Lung (tissue), 12 donors: ENCODE data around the gene CBX4. TPM values are rescaled to one million over a fixed set of nuclear protein-coding genes. Genes with fewer than 3 reads are reported as not detected.

ENCODE experiments used
- ATAC-seq: fragments of 200-7000 bp; cut with Tn5 transposase; one replicate; pipeline ENCODE4 v1.9.1; 2020; ENCODE audit warnings: moderate number of reproducible peaks; ENCODE audit not compliant: insufficient read depth, low FRiP score
- DNase-seq, 3 donors: peaks; one replicate each; pipeline ENCODE4 v3.0.0-alpha.2; 2013 to 2017
- H3K27ac ChIP-seq, 2 donors: one replicate each; pipeline ENCODE4 v1.5.1; 2013; ENCODE audit warnings: mild to moderate bottlenecking in 2 of 2, moderate library complexity in 2 of 2, control low read depth in 1 of 2, inconsistent platforms in 1 of 2, low read depth in 1 of 2, low read length in 1 of 2
- H3K27me3 ChIP-seq, 3 donors: one replicate each; pipeline ENCODE4 v1.5.1; 2013; ENCODE audit warnings: low read length in 2 of 3; ENCODE audit not compliant: control insufficient read depth in 3 of 3, insufficient read depth in 3 of 3
- H3K36me3 ChIP-seq, 4 donors: one replicate each; pipeline ENCODE4 v1.5.1; 2013; ENCODE audit warnings: low read length in 4 of 4, mild to moderate bottlenecking in 1 of 4, moderate library complexity in 1 of 4; ENCODE audit not compliant: control insufficient read depth in 4 of 4, insufficient read depth in 4 of 4
- H3K4me1 ChIP-seq, 5 donors: one replicate each; pipeline ENCODE4 v1.5.1; 2013; ENCODE audit warnings: low read length in 5 of 5, mild to moderate bottlenecking in 2 of 5, moderate library complexity in 1 of 5; ENCODE audit not compliant: control insufficient read depth in 5 of 5, insufficient read depth in 5 of 5
- H3K4me3 ChIP-seq: one replicate; pipeline ENCODE4 v1.5.1; 2013; ENCODE audit warnings: mild to moderate bottlenecking, control low read depth, moderate library complexity
- H3K9ac ChIP-seq, 2 donors: one replicate each; pipeline ENCODE4 v1.5.1; 2013; ENCODE audit warnings: low read length in 2 of 2, control low read depth in 1 of 2; ENCODE audit not compliant: insufficient read depth in 1 of 2
- H3K9me3 ChIP-seq, 4 donors: one replicate each; pipeline ENCODE4 v1.5.1; 2013; ENCODE audit warnings: low read length in 3 of 4, mild to moderate bottlenecking in 1 of 4, moderate library complexity in 1 of 4; ENCODE audit not compliant: control insufficient read depth in 4 of 4, insufficient read depth in 3 of 4
- CTCF ChIP-seq: IDR thresholded peaks from 2 replicates; pipeline ENCODE4 v1.5.1; 2012; ENCODE audit warnings: mild to moderate bottlenecking; ENCODE audit errors: control extremely low read depth, extremely low read depth
- WGBS, 2 donors: extraction: QIAGEN DNeasy Blood & Tissue Kit; methylation state at CpG; one replicate each; pipeline ENCODE4 v1.1.7; 2013; 5-methylcytosine and 5-hydroxymethylcytosine counted together
- polyA plus RNA-seq, 2 donors: library from polyadenylated mRNA; stranded (reverse); fragments of 200-250 nt; gene quantifications; one replicate each; pipeline ENCODE4 v1.2.1, GENCODE V29; 2013
- total RNA-seq, 2 donors: library from RNA; depleted of rRNA in 1 of 2; stranded (reverse); fragments of >200 nt in 1 of 2; gene quantifications; one replicate each; pipeline ENCODE4 v1.2.1, GENCODE V29; 2014 to 2021
- donor health status: control.
- donor health status: control.
- donor health status: Bipolar disorder and iron deficiency.
- donor health status: healthy.
- donor health status: DM: yes; HTN: yes; CAD: no.

CBX4 gene
- total and polyA plus RNA-seq, 4 donors = 12.8 to 32.0 (median 17.5) TPM

GRCh38 chr17:79796763-79797491 is 42.3 kb downstream of the CBX4 start, which contains the start of gene CBX8:
TSS of gene CBX8 (minus strand) at chr17:79797077. CDS start at chr17:79796998, 79 bp downstream.
- Histone ChIP-seq H3K27me3 (peaks cover 5 to 46% (median 39%) of the 10 kb centered on the region in 3 donors), H3K9me3 (no peaks in the 10 kb centered on the region), H3K9ac (peak within 1 kb of the TSS; percentile 33 to 53), H3K4me1 (peaks cover 0 to 67% (median 18%) of the 10 kb centered on the region in 5 donors), H3K36me3 (peaks cover 0 to 7% (median 0%) of the 10 kb centered on the region in 4 donors), H3K4me3 (peak within 1 kb of the TSS; percentile 48), H3K27ac (peak within 1 kb of the TSS; percentile 47 to 90)
- ATAC-seq (peak; percentile 96), DNase-seq (peak; percentile 100)
- TF ChIP-seq CTCF = peak; percentile 12
- WGBS, 2 donors = 1% methylated on average over 53 to 79 of the region's 79 CpGs

- Histone ChIP-seq H3K36me3 (peaks cover 0 to 7% (median 0%) of the 10 kb centered on the region in 4 donors), H3K4me1 (peaks cover 0 to 67% (median 19%) of the 10 kb centered on the region in 5 donors), H3K4me3 (peak overlapping the region; percentile 48), H3K27me3 (peaks cover 4 to 46% (median 39%) of the 10 kb centered on the region in 3 donors), H3K9ac (peak overlapping the region in 1 of 2 donors; percentile 33), H3K27ac (peak overlapping the region in 1 of 2 donors; percentile 90), H3K9me3 (no peaks in the 10 kb centered on the region)
- ATAC-seq (no peak), DNase-seq (no peak)
- 1% methylated on average over 19 of the region's 19 CpGs for WGBS, 2 donors
- TF ChIP-seq CTCF = no peak
Measured at GRCh38 chr17:79796444-79796762, 42.8 kb downstream of the CBX4 start.

GRCh38 chr17:79795795-79796443 is 43.3 kb downstream of the CBX4 start:
- DNase-seq = no peak
- no peak for TF ChIP-seq CTCF
- no peak overlapping the region for H3K4me3 ChIP-seq
- WGBS, 2 donors = 77% methylated on average over 8 of the region's 8 CpGs
- peak overlapping the region in 1 of 2 donors; percentile 33 for H3K9ac ChIP-seq
- H3K27me3 ChIP-seq = peaks cover 2 to 47% (median 40%) of the 10 kb centered on the region in 3 donors
- peaks cover 0 to 65% (median 15%) of the 10 kb centered on the region in 5 donors for H3K4me1 ChIP-seq
- H3K36me3 ChIP-seq = peaks cover 0 to 7% (median 0%) of the 10 kb centered on the region in 4 donors
- no peaks in the 10 kb centered on the region for H3K9me3 ChIP-seq
- H3K27ac ChIP-seq = no peak overlapping the region
- ATAC-seq = no peak
